Thymus (tissue), 11 donors: ENCODE data around the gene NUP133. TPM values are rescaled to one million over a fixed set of nuclear protein-coding genes. Genes with fewer than 3 reads are reported as not detected.
"Not testable (repeated sequence)": the region's sequence is repeated elsewhere in the genome, so short reads cannot be mapped to it uniquely, and the experiment has no call there.

ENCODE experiments used
- DNase-seq, 9 donors: peaks; one replicate each; pipeline ENCODE4 v3.0.0-alpha.2; 2013; ENCODE audit warnings: low spot score in 9 of 9, low read depth in 6 of 9, missing footprints in 1 of 9
- H3K27ac ChIP-seq, 2 donors: one replicate each; pipeline ENCODE4 v1.5.1; 2013; ENCODE audit warnings: control low read depth in 1 of 2, low read depth in 1 of 2, low read length in 1 of 2, mild to moderate bottlenecking in 1 of 2, moderate library complexity in 1 of 2
- H3K27me3 ChIP-seq, 2 donors: one replicate each; pipeline ENCODE4 v1.5.1; 2013; ENCODE audit warnings: low read length in 1 of 2; ENCODE audit not compliant: control insufficient read depth in 2 of 2, insufficient read depth in 1 of 2
- H3K36me3 ChIP-seq, 2 donors: one replicate each; pipeline ENCODE4 v1.5.1; 2013; ENCODE audit warnings: low read length in 1 of 2, mild to moderate bottlenecking in 1 of 2, moderate library complexity in 1 of 2; ENCODE audit not compliant: control insufficient read depth in 2 of 2, insufficient read depth in 2 of 2
- H3K4me1 ChIP-seq, 2 donors: one replicate each; pipeline ENCODE4 v1.5.1; 2013; ENCODE audit warnings: low read length in 2 of 2; ENCODE audit not compliant: control insufficient read depth in 2 of 2, insufficient read depth in 2 of 2
- H3K4me3 ChIP-seq, 2 donors: one replicate each; pipeline ENCODE4 v1.5.1; 2013; ENCODE audit warnings: low read length in 2 of 2, control low read depth in 1 of 2, mild to moderate bottlenecking in 1 of 2
- H3K9me3 ChIP-seq, 2 donors: one replicate each; pipeline ENCODE4 v1.5.1; 2013; ENCODE audit warnings: low read length in 1 of 2, mild to moderate bottlenecking in 1 of 2; ENCODE audit not compliant: control insufficient read depth in 2 of 2, insufficient read depth in 1 of 2
- WGBS: extraction: QIAGEN DNeasy Blood & Tissue Kit; methylation state at CpG from one replicate; pipeline ENCODE4 v1.1.7; 2013; 5-methylcytosine and 5-hydroxymethylcytosine counted together
- polyA plus RNA-seq: library from polyadenylated mRNA; stranded (reverse); fragments of 200-250 nt; gene quantifications from one replicate; pipeline ENCODE4 v1.2.3, GENCODE V29; 2013
- total RNA-seq: library from RNA; stranded (reverse); fragments of 120-200 nt; gene quantifications from one replicate; pipeline ENCODE4 v1.2.4, GENCODE V29; 2013
- donor health status: healthy.

NUP133 gene
- total and polyA plus RNA-seq, 2 donors: 38.5 to 39.4 TPM

DNA sequence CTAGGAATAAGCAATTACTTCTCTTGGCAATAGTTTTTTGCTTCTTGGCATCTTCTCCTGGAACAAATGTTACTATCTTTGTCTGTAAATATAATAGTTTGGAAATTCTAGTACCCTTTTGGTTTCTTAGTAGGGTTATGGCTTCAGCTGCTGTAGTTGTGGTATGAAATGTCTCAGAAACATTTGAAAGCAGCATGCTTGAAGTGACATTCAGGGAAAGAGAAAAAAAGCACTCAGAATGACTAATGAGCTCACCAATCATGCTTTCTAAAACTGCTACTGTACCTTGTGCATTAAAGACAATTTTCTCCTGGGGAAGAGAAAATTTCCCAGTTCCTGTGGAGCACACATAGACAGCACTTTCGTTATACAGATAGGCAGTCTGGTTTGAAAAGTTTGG, 21.0 kb downstream of the NUP133 start:
- no peak overlapping the region for H3K4me3 ChIP-seq
- H3K27me3 ChIP-seq: no peaks in the 10 kb centered on the region
- no peaks in the 10 kb centered on the region for H3K4me1 ChIP-seq
- no peak for DNase-seq
- WGBS: 99% methylated on average over 1 of the region's 1 CpG
- H3K27ac ChIP-seq: no peak overlapping the region
- H3K36me3 ChIP-seq: peaks cover 27 to 74% of the 10 kb centered on the region in 2 donors
- H3K9me3 ChIP-seq: no peaks in the 10 kb centered on the region

DNA sequence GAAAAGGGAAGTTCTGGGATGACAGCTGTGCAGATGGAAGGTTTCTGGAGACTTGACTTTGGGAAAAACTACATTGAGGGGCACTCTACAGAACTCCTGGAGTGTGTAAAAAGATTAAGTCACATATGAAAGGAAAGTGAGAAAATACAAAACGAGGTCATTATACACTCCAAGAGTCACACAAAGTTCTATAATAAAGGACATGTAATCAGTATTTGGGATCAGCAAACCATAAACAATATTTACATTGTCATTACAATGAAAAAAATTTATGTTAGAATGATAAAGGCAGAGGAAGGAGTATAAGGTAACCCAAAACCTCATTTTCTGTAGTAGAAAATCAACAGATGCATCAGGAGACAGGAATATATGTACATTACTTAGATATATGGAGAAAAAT, 22.8 kb downstream of the NUP133 start:
- H3K9me3 ChIP-seq: no peaks in the 10 kb centered on the region
- WGBS: 97% methylated on average over 1 of the region's 1 CpG
- no peak overlapping the region for H3K27ac ChIP-seq
- no peak overlapping the region for H3K4me3 ChIP-seq
- H3K4me1 ChIP-seq: no peaks in the 10 kb centered on the region
- H3K36me3 ChIP-seq: peaks cover 26 to 74% of the 10 kb centered on the region in 2 donors
- H3K27me3 ChIP-seq: no peaks in the 10 kb centered on the region
- no peak for DNase-seq

DNA sequence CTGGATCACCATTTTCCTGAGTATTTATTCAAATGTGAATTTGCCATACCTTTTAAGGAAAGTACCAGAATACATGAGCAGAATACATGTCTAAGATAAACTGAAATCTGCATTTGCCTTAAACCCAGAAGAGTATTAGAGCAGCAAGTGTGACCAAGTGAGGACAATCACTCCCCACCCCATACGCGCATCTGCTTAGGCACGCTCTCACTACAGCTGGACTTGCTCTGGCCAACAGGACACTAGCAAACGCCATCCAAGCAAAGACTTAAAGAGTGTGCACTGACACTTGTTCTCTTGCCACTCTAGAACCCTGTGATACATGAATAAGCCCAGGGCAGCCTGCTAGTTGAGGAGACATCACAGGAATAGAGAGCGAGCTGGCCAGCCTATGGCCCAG, 25.6 kb downstream of the NUP133 start:
- no peaks in the 10 kb centered on the region for H3K9me3 ChIP-seq
- H3K4me3 ChIP-seq: no peak overlapping the region
- no peak overlapping the region for H3K27ac ChIP-seq
- no peaks in the 10 kb centered on the region for H3K4me1 ChIP-seq
- no peaks in the 10 kb centered on the region for H3K27me3 ChIP-seq
- DNase-seq: no peak
- H3K36me3 ChIP-seq: peaks cover 44 to 76% of the 10 kb centered on the region in 2 donors
- 99% methylated on average over 5 of the region's 5 CpGs for WGBS

DNA sequence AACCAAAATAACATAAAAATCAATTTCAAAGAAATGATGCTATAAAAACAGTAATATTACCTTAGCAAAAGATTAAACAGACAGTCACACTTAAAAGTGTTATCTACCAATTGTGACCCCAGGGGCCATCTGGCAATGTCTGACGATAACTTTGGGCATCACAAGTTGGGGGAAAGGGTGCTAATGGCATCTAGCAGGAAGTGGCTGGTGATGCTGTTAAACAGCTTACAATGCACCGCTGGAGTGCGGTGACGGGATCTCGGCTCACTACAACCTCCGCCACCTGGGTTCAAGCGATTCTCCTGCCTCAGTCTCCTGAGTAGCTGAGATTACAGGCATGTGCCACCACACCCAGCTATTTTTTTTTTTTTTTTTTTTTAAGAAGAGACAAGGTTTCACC, 27.6 kb downstream of the NUP133 start:
- no peak overlapping the region for H3K4me3 ChIP-seq
- H3K9me3 ChIP-seq: no peaks in the 10 kb centered on the region
- H3K27me3 ChIP-seq: no peaks in the 10 kb centered on the region
- 98% methylated on average over 7 of the region's 7 CpGs for WGBS
- no peak overlapping the region for H3K27ac ChIP-seq
- H3K36me3 ChIP-seq: peaks cover 39 to 71% of the 10 kb centered on the region in 2 donors
- DNase-seq: no peak
- no peaks in the 10 kb centered on the region for H3K4me1 ChIP-seq

DNA sequence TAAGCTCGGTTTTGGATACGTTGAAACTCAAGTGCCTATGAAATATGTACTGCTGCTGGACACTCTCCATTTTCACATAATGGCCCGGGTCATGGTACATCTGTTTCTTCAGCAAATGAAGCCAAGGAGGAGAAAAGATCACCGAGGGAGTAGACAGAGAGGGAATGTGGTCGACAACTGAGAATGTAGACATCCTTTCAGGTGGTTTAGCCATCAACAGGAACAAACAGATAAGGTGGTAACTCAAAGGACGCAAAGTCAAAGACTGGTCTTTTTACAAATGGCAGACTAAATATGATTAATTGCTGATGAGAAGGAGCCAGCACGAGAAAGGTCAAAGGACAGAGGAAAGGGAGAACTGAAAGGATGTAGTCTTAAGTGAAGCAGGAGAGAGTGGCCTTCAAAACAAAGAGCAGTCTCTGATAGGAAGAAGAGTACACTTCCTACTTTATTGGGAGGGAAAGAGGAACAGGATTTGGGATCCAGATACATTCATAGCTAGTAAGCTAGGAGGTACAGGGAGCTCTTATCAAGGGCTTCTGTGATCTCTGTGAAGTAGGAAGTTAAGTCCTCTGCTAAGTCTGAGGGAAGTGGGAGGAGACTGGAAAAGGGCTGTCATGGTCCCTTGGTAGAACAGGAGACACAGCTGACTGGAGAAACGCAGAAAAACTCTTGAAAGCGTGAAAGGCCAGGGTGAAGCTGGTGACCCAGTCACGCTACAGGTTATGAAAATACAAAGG, 28.3 kb downstream of the NUP133 start:
- 94% methylated on average over 10 of the region's 10 CpGs for WGBS
- H3K27me3 ChIP-seq: no peaks in the 10 kb centered on the region
- no peaks in the 10 kb centered on the region for H3K9me3 ChIP-seq
- no peak overlapping the region for H3K4me3 ChIP-seq
- H3K36me3 ChIP-seq: peaks cover 45 to 73% of the 10 kb centered on the region in 2 donors
- DNase-seq: no peak
- peak overlapping the region in 1 of 2 donors; percentile 8 for H3K27ac ChIP-seq
- no peaks in the 10 kb centered on the region for H3K4me1 ChIP-seq

DNA sequence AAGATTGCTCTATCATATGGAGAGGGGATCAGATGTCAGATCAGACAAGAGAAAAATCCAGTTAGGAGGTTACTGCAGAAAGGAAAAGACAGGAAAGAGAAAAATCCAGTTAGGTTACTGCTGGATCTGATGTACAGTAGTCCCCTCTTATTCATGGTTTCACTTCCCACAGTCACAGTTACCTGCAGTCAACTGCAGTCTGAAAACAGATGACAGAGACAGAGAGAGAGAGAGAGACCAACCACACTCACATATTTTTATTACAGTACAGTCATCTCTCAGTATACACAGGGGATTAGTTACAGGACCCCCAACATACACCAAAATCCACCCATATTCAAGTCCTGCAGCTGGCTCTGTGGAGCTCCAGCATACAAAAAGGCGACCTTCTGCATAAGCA, 29.3 kb downstream of the NUP133 start:
- Histone ChIP-seq H3K4me3 (no peak overlapping the region), H3K4me1 (no peaks in the 10 kb centered on the region), H3K27me3 (no peaks in the 10 kb centered on the region), H3K36me3 (peaks cover 54 to 77% of the 10 kb centered on the region in 2 donors), H3K27ac (no peak overlapping the region), H3K9me3 (no peaks in the 10 kb centered on the region)
- WGBS: 95% methylated on average over 1 of the region's 1 CpG
- no peak for DNase-seq

DNA sequence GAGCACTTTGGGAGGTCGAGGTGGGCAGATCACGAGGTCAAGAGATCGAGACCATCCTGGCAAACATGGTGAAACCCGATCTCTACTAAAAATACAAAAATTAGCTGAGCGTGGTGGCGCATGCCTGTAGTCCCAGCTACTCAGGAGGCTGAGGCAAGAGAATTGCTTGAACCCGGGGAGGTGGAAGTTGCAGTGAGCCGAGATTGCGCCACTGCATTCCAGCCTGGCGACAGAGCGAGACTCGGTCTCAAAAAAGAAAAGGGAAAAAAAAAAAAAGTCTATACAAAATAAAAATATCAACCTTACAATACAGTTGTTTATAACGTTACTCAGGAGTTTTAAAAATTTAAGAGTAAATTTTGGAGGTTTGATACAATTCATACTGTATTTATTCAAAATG, 32.3 kb downstream of the NUP133 start:
- not testable (repeated sequence) for H3K4me1 ChIP-seq, H3K27me3 ChIP-seq, DNase-seq, H3K4me3 ChIP-seq, H3K9me3 ChIP-seq, H3K27ac ChIP-seq
- 94% methylated on average over 13 of the region's 13 CpGs for WGBS
- peaks cover 57 to 68% of the 10 kb centered on the region in 2 donors for H3K36me3 ChIP-seq

DNA sequence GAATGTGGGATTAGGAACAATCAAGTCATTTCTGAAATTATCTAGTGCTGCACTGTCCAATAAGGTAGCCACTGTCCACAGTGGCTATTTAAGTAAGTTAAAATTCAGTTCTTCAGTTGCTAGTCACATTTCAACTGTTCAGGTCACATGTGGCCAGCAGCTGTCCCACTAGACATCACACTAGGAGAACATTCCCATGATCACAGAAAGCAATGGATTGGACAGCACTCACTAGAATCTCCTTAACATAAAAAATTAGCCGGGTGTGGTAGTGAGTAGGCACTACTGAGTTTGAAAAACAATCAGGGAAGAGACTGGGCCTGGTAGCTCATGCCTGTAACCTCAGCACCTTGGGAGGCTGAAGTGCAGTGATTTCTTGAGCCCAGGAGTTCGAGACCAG, 33.6 kb downstream of the NUP133 start:
- Histone ChIP-seq H3K9me3 (no peaks in the 10 kb centered on the region), H3K27me3 (no peaks in the 10 kb centered on the region), H3K27ac (no peak overlapping the region), H3K4me3 (no peak overlapping the region), H3K4me1 (no peaks in the 10 kb centered on the region), H3K36me3 (peaks cover 58 to 73% of the 10 kb centered on the region in 2 donors)
- 97% methylated on average over 2 of the region's 2 CpGs for WGBS
- no peak for DNase-seq

DNA sequence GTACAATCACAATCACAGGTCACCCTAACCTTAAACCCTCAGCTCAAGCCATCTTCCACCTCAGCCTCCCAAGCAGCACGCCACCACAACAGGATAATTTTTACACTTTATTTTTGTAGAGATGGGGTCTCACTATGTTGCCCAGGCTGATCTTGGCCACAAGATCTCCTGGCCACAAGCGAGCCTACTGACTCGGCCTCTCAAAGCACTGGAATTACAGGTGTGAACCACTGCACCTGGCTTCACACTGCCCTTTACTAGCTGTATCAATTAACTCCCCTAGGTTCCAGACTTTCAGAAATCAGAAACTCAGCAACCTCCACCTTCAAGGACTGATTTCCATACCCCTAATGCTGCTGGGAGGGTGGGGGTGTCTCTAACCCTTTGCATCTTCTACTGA, 37.0 kb downstream of the NUP133 start:
- Histone ChIP-seq H3K27ac (no peak overlapping the region), H3K36me3 (peaks cover 51 to 78% of the 10 kb centered on the region in 2 donors), H3K27me3 (no peaks in the 10 kb centered on the region), H3K4me1 (no peaks in the 10 kb centered on the region), H3K4me3 (no peak overlapping the region), H3K9me3 (peaks cover 0 to 3% of the 10 kb centered on the region in 2 donors)
- 98% methylated on average over 3 of the region's 3 CpGs for WGBS
- no peak for DNase-seq
